IPS DF 6.9 (cell line): ENCODE measurements around the gene PDE3B.

ENCODE experiments used
- DNase-seq: peaks from one replicate; pipeline ENCODE4 v3.0.0-alpha.2; 2013; ENCODE audit warnings: low read depth, low spot score
- H3K27ac ChIP-seq: one replicate; pipeline ENCODE4 v1.5.1; 2013; ENCODE audit warnings: low read length, control low read depth
- H3K27me3 ChIP-seq: 2 replicates; pipeline ENCODE4 v1.6.1; 2013; ENCODE audit warnings: mild to moderate bottlenecking, low read length; ENCODE audit not compliant: control insufficient read depth, insufficient read depth
- H3K36me3 ChIP-seq: 2 replicates; pipeline ENCODE4 v1.6.1; 2013; ENCODE audit warnings: low read length; ENCODE audit not compliant: control insufficient read depth, insufficient read depth
- H3K4me1 ChIP-seq: 2 replicates; pipeline ENCODE4 v1.6.1; 2013; ENCODE audit warnings: low read length; ENCODE audit not compliant: control insufficient read depth, insufficient read depth
- H3K4me3 ChIP-seq: 2 replicates; pipeline ENCODE4 v1.5.1; 2013; ENCODE audit warnings: mild to moderate bottlenecking, low read length
- H3K9me3 ChIP-seq: 2 replicates; pipeline ENCODE4 v1.6.1; 2013; ENCODE audit warnings: low read length, inconsistent platforms; ENCODE audit not compliant: control insufficient read depth, insufficient read depth
- WGBS: extraction: QIAGEN DNeasy Blood & Tissue Kit; methylation state at CpG from one replicate; pipeline ENCODE4 v1.1.7; 2013; ENCODE audit warnings: mixed read lengths, missing lambda C conversion rate; ENCODE audit not compliant: insufficient read length, insufficient coverage; 5-methylcytosine and 5-hydroxymethylcytosine counted together

PDE3B gene

GRCh38 chr11:14916403-14916802 lies 272.8 kb downstream of the PDE3B start:
- Histone ChIP-seq H3K36me3 (no peaks in the 10 kb centered on the region), H3K4me1 (no peaks in the 10 kb centered on the region), H3K27ac (no peak overlapping the region), H3K27me3 (no peaks in the 10 kb centered on the region), H3K9me3 (no peaks in the 10 kb centered on the region), H3K4me3 (no peak overlapping the region)
- WGBS: no CpG with 5 or more reads among the region's 1 CpG
- DNase-seq: no peak
